Pons (tissue), 1 donor: ENCODE data around the gene SH3GLB1.
"Not testable (repeated sequence)": the region's sequence is repeated elsewhere in the genome, so short reads cannot be mapped to it uniquely, and the experiment has no call there.

ENCODE experiments used
- DNase-seq: peaks from one replicate; pipeline ENCODE4 v3.0.0-alpha.2; 2016; ENCODE audit warnings: low spot score

Gene SH3GLB1

GRCh38 chr1:86704458-86704971 is at the start of gene SH3GLB1:
TSS of gene SH3GLB1 (plus strand) at chr1:86704576. CDS start at chr1:86704900, 324 bp downstream.
- DNase-seq: peak; percentile 85

- peak; percentile 49 for DNase-seq
Observed at GRCh38 chr1:86658381-86658780, 46.0 kb upstream of the SH3GLB1 start.

- no peak for DNase-seq
Observed at GRCh38 chr1:86666368-86666767, 38.0 kb upstream of the SH3GLB1 start.

- peak; percentile 68 for DNase-seq
Observed at GRCh38 chr1:86687595-86687994, 16.8 kb upstream of the SH3GLB1 start.

- no peak for DNase-seq
Observed at GRCh38 chr1:86692641-86693040, 11.7 kb upstream of the SH3GLB1 start.

- DNase-seq: no peak
Observed at GRCh38 chr1:86695400-86695799, 9.0 kb upstream of the SH3GLB1 start.

GRCh38 chr1:86696522-86696921 is 7.9 kb upstream of the SH3GLB1 start:
- no peak for DNase-seq

- no peak for DNase-seq
Observed at GRCh38 chr1:86699186-86699585, 5.2 kb upstream of the SH3GLB1 start.

- DNase-seq: peak; percentile 18
Observed at GRCh38 chr1:86701731-86702130, 2.6 kb upstream of the SH3GLB1 start.

- not testable (repeated sequence) for DNase-seq
Observed at GRCh38 chr1:86702954-86703494, 1.4 kb upstream of the SH3GLB1 start.

- peak; percentile 72 for DNase-seq
Observed at GRCh38 chr1:86703696-86704457, 499 bp upstream of the SH3GLB1 start.

- peak; percentile 72 for DNase-seq
Observed at GRCh38 chr1:86704972-86705664, 742 bp downstream of the SH3GLB1 start.

GRCh38 chr1:86705665-86705985 is 1.2 kb downstream of the SH3GLB1 start:
- DNase-seq: no peak

- peak; percentile 9 for DNase-seq
Observed at GRCh38 chr1:86706018-86706635, 1.8 kb downstream of the SH3GLB1 start.

- DNase-seq: no peak
Observed at GRCh38 chr1:86708920-86709319, 4.5 kb downstream of the SH3GLB1 start.

GRCh38 chr1:86712088-86712860 is 7.9 kb downstream of the SH3GLB1 start:
- DNase-seq: no peak

- DNase-seq: no peak
Observed at GRCh38 chr1:86713477-86713876, 9.1 kb downstream of the SH3GLB1 start.

GRCh38 chr1:86714159-86714558 is 9.8 kb downstream of the SH3GLB1 start:
- DNase-seq: no peak

- DNase-seq: no peak
Observed at GRCh38 chr1:86714561-86715244, 10.3 kb downstream of the SH3GLB1 start.

GRCh38 chr1:86718786-86719185 is 14.4 kb downstream of the SH3GLB1 start:
- DNase-seq: no peak

GRCh38 chr1:86731416-86731815 is 27.0 kb downstream of the SH3GLB1 start:
- DNase-seq: no peak
